GM18526 (cell line): ENCODE data around the gene UNC79.

Experiments used
- POLR2A ChIP-seq: IDR thresholded peaks from 3 replicates; pipeline ENCODE4 v1.6.1; 2011; ENCODE audit not compliant: insufficient read length; ENCODE audit errors: extremely low read depth

UNC79 gene

GRCh38 chr14:93719256-93719655, 288.5 kb downstream of the UNC79 start:
- no peak for TF ChIP-seq POLR2A

DNA sequence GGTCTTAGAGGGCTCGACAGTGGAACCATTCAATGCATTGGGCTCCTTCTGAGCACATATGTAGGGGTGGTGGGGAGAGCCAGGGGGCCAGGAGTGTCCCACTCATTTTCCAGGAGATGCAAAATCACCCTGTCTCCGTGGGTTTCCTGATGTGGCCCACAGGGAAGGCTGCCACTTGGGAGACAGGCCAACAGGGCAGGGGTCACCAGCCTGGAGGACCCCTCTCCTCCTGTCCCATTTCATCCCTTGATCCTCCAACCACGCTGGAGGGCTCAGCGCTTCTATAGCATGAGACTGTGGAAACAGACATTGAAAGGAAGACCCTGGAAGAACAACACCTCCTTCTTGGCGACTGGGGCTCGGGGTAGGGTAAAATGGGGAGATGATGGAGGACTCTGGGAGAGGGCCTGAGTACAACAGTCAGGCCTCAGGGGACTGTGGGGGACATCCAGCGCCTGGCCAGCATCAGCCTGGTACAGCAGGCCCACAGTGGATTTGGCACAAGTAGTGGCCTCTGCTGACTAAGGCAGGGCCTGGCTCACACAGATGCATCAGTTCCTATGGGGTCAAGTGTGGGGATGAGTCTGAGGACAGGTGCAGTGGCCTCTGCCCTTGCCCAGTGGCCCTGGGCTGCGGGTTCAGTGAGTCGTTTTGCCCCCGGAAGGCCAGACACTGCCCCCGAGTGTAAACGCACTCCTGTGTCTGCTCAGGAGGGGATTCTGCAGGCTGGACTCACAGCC, 289.5 kb downstream of the UNC79 start:
- TF ChIP-seq POLR2A: no peak

GRCh38 chr14:93720981-93721483, 290.3 kb downstream of the UNC79 start:
- TF ChIP-seq POLR2A: no peak

DNA sequence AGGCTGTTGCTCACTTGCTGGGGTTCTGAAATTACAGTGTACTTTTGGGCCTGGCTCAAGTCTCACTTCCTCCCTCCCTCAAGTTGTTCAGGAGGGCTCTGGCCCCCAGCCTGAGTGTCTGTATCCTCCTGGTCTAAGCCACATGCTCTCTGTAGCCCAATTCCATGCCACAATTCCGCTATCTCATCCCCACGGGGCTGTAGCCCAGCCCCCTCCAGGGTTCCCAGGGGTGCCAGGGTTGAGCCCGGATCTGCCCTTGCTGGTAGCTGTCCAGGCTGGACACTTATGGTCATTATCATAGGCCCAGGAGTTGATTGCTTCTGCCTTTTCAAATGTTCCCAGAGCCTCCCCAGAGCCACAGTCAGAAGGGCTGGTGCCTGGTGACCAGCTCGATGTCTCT, 292.3 kb downstream of the UNC79 start:
- no peak for TF ChIP-seq POLR2A

GRCh38 chr14:93725002-93725582, 294.4 kb downstream of the UNC79 start:
- no peak for TF ChIP-seq POLR2A

- no peak for TF ChIP-seq POLR2A
These were observed 295.3 kb downstream of the UNC79 start for GRCh38 chr14:93725993-93726392.

- TF ChIP-seq POLR2A: no peak
These were observed 296.5 kb downstream of the UNC79 start for GRCh38 chr14:93727039-93727740.

GRCh38 chr14:93727917-93728650, 297.3 kb downstream of the UNC79 start:
- TF ChIP-seq POLR2A: no peak

DNA sequence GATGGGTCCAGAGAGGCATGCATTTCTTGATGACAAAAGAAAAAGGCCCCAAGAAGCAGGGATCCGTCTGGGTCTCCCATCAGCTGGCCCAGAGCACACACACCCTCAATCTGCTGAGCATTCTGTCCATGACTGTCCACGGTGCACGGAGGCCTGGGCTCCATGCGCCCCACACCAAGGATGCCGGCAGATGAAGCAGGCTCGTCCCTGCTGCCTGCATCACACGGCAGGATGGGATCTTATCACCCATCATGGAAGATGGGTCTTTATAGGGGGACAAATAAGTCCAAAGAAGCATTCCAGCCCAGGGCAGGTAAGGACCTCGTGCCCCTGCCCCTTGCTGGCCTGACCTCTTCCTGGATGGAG, 297.9 kb downstream of the UNC79 start:
- no peak for TF ChIP-seq POLR2A

DNA sequence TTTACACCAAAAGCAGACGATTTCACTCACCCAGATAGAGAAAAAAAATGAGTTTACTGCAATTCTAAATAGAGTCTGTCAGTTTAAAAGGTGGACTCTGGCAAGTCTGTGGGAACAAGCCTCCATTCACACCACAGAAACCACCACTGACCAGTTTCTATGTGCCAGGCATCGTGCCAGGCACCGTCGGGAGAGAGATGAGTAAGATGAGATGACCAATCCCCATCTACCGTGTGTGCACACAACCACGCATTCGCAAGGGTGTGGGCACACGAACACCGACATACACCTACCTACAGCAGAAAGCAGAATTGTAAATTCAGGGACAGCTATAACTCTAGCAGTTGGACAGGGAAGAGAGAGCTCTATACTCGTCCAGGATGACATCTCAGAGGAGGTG, 299.3 kb downstream of the UNC79 start:
- no peak for TF ChIP-seq POLR2A

- TF ChIP-seq POLR2A: no peak
These were observed 301.0 kb downstream of the UNC79 start for GRCh38 chr14:93731753-93732152.

- no peak for TF ChIP-seq POLR2A
These were observed 301.8 kb downstream of the UNC79 start for GRCh38 chr14:93732524-93732923.

GRCh38 chr14:93733231-93733630, 302.5 kb downstream of the UNC79 start:
- no peak for TF ChIP-seq POLR2A

GRCh38 chr14:93733631-93734030, 302.9 kb downstream of the UNC79 start:
- no peak for TF ChIP-seq POLR2A

- TF ChIP-seq POLR2A: no peak
These were observed 303.5 kb downstream of the UNC79 start for GRCh38 chr14:93734086-93734822.
